Ectodermal cell (in vitro differentiated cells): ENCODE data around the gene DCC.
A peak's percentile ranks its signal among the peaks of the same experiment; 100 is the strongest.

ENCODE experiments used
- H3K27ac ChIP-seq: 2 replicates; pipeline ENCODE4 v1.7.0; 2013; ENCODE audit warnings: mild to moderate bottlenecking, low read depth, low read length; ENCODE audit not compliant: insufficient read depth, poor library complexity, severe bottlenecking
- H3K27me3 ChIP-seq: 2 replicates; pipeline ENCODE4 v1.7.0; 2013; ENCODE audit warnings: mild to moderate bottlenecking, low read length; ENCODE audit not compliant: insufficient read depth, control insufficient read depth, poor library complexity, severe bottlenecking
- H3K36me3 ChIP-seq: one replicate; pipeline ENCODE4 v1.7.0; 2013; ENCODE audit warnings: low read length; ENCODE audit not compliant: control insufficient read depth, insufficient read depth
- H3K4me1 ChIP-seq: one replicate; pipeline ENCODE4 v1.7.0; 2013; ENCODE audit warnings: low read length; ENCODE audit not compliant: control insufficient read depth, insufficient read depth
- H3K4me3 ChIP-seq: 2 replicates; pipeline ENCODE4 v1.7.0; 2013; ENCODE audit warnings: low read depth, low read length, control low read depth; ENCODE audit not compliant: insufficient read depth
- H3K9me3 ChIP-seq: 2 replicates; pipeline ENCODE4 v1.7.0; 2013; ENCODE audit warnings: mild to moderate bottlenecking, low read length, moderate library complexity; ENCODE audit not compliant: control insufficient read depth
- WGBS, 2 experiments: methylation state at CpG; one replicate each; pipeline ENCODE4 v1.1.7; 2013; ENCODE audit warnings: missing lambda C conversion rate in 2 of 2; 5-methylcytosine and 5-hydroxymethylcytosine counted together

Gene DCC

DNA sequence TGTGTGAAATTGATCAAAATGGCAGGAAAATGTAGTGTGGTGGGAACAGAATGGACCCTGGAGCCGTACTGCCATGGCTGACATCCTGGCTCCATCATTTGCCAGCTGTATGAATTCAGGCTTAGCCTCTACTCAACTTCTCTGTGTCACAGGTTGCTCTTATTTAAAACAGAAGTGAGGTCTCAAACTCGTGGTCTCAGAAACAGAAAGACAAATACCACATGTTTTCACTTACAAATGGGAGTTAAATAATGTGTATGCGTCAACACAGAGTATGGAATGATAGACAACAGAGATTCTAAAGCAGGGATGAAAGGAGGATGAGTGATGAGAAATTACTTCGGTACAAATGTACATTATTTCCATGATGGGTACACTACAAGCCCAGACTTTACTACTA is 227.4 kb downstream of the DCC start:
- Histone ChIP-seq H3K9me3 (no peaks in the 10 kb centered on the region), H3K36me3 (no peaks in the 10 kb centered on the region), H3K27ac (no peak overlapping the region), H3K27me3 (no peaks in the 10 kb centered on the region), H3K4me3 (no peak overlapping the region), H3K4me1 (no peaks in the 10 kb centered on the region)
- WGBS, 2 experiments, result 79 to 88% methylated on average over 4 of the region's 4 CpGs

DNA sequence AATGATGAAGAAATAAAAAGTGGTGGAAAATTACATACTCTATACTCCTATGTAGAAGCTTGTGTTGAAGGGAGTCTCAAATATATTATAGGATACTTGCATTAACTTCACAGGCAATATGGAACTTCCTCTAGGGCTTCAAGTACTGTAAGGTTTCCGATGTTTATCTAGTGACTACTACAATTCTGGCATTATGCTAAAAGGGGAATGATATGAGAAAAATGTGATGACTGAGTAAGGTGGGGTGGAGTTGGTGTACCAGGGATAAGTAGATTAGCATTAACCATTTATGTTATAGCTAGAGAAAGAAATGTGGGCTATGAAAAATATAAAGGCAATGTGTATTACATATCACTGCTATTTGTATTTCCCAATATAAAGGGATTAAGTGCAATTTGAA is 229.5 kb downstream of the DCC start:
- H3K4me3 ChIP-seq, result no peak overlapping the region
- 94 to 100% methylated on average over 1 of the region's 1 CpG for WGBS, 2 experiments

DNA sequence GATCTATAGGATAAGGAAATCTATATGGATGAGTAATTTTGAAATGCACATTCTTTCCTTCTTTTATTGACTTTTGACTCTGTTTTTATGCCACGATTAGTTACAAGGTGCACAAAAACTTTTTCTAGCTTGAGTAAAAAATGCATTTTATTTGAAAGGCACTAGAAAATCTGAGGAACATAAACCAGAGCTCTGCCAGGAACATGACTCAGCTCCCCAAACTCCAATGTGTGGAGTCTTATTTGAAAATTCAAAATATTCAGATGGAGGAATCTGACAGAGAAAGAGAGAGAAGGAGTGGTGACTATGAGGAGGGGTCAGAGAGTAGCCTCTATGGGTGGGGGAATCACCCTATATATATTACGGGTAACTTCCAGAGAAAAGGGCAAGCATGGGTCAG is 231.0 kb downstream of the DCC start:
- H3K9me3 ChIP-seq, result no peaks in the 10 kb centered on the region
- no peaks in the 10 kb centered on the region for H3K36me3 ChIP-seq
- H3K27ac ChIP-seq, result no peak overlapping the region
- no peak overlapping the region for H3K4me3 ChIP-seq
- no peaks in the 10 kb centered on the region for H3K27me3 ChIP-seq
- WGBS, 2 experiments, result 100% methylated on average over 1 to 2 of the region's 2 CpGs
- H3K4me1 ChIP-seq, result no peaks in the 10 kb centered on the region

More for the DNA sequence above, 229.5 kb downstream of the DCC start:
- Histone ChIP-seq H3K27ac (no peak overlapping the region), H3K4me1 (no peaks in the 10 kb centered on the region), H3K9me3 (no peaks in the 10 kb centered on the region), H3K27me3 (no peaks in the 10 kb centered on the region), H3K36me3 (no peaks in the 10 kb centered on the region)

DNA sequence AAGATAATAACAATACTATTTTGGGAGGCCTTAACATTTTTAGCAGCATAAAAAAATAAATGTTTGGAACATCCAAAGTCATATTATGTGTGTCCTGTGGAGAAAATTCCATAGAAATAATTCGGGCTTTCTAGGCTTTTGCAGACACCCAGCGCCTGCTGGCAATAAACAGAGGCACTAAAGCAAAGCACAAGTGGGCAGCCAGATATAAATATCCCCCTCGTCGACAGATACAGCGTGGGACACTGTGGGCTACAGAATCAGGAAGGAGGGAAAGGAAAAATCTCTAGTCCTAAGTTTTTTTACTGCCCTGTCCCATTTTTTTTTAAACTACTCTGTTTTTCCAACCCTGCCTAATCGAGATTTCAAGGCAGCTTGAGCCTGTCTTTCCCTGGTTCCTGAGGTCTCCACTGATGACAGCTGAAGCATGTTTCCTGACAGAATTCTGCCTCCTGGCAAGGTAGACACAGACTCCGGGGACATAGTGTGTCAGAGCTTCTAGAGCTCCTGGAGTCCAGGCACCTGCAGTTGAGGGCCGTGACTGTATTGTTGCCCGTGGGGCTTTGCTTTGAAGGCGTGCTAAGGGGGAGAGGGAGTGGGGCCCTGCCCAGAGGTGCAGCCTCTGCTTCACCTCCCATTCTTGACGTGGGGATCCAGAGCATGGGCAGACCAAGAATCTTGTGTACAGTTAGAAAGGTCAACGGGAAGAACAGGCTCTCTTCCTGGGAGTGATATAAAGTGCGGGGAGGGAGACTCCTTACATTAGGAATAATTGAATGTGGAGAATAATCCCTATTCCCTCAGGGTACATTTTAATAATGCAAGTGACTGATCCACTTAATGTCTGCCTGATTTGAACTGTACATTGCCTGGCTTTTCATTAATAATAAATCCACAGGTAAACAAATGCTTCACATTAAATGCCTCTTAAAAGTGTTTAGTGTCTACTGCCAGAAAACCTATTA is 232.3 kb downstream of the DCC start:
- H3K9me3 ChIP-seq, result no peaks in the 10 kb centered on the region
- no peak overlapping the region for H3K4me3 ChIP-seq
- H3K27ac ChIP-seq, result no peak overlapping the region
- WGBS, 2 experiments, result 89 to 92% methylated on average over 13 of the region's 13 CpGs
- H3K27me3 ChIP-seq, result no peaks in the 10 kb centered on the region
- no peaks in the 10 kb centered on the region for H3K36me3 ChIP-seq
- H3K4me1 ChIP-seq, result no peaks in the 10 kb centered on the region

DNA sequence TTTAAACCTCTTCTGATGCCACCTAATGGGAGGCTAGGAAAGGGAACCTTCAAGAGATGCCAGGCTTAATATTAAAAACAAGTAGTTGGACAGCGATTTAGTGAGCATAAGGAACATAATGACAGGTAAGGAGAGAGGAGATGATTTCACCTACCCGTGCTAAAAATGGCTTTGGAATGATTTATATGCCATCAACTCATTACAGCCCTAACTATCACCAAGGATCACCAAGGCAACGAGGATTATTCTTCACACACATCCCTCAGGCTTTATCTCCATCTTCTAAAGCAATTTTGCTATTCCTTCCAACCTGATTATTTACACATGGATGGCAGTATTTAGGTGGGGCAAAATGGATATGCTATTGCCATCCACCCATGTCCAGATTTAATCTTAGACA is 237.8 kb downstream of the DCC start:
- Histone ChIP-seq H3K27me3 (no peaks in the 10 kb centered on the region), H3K9me3 (no peaks in the 10 kb centered on the region), H3K27ac (no peak overlapping the region), H3K4me1 (no peaks in the 10 kb centered on the region), H3K4me3 (no peak overlapping the region), H3K36me3 (no peaks in the 10 kb centered on the region)
- 92% methylated on average over 3 of the region's 3 CpGs for WGBS, 2 experiments

DNA sequence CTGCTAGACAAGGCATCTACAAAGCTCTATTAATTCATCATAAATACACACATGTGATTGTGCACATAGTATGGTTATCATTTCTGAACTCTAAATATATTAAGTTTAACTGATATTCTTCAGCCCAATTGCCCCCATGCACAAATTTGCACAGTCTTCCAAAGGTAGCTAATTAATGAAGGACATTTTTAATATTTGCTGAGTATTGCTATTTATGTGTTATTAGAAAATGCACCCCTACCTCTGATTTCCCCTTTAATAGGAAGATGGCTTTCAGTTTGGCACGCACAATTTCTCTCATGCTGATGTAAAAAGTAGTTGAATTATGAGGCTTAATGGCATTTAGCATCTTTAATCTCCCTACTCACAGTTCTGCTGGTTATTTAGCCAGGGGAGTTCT is 242.1 kb downstream of the DCC start:
- no peak overlapping the region for H3K27ac ChIP-seq
- WGBS, 2 experiments, result 94% methylated on average over 1 of the region's 1 CpG; no CpG with 5 or more reads in 1 of the 2 experiments
- no peaks in the 10 kb centered on the region for H3K9me3 ChIP-seq
- H3K36me3 ChIP-seq, result no peaks in the 10 kb centered on the region
- H3K27me3 ChIP-seq, result no peaks in the 10 kb centered on the region
- H3K4me3 ChIP-seq, result no peak overlapping the region
- no peaks in the 10 kb centered on the region for H3K4me1 ChIP-seq

DNA sequence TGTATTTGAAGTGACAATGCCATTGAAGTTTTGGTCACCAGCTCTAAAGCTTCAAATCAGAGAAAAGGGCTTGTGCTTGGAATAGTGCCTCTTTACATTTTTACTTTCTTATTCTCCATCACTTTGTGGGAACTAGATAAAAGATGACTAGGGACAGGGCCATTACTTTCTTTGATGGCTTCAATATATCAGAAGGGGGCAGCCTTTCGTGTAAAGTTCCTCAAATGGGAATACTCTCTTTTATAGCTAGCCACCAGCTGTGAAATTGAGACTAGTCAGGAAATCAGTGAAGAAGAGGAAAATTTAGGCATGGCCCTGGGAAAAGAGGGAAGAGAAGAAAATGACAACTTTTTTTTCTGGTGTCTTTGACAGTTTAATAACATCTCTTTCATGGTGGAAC is 242.5 kb downstream of the DCC start:
- WGBS, 2 experiments, result 36 to 54% methylated on average over 1 of the region's 1 CpG
- Histone ChIP-seq H3K9me3 (no peaks in the 10 kb centered on the region), H3K4me3 (no peak overlapping the region), H3K4me1 (no peaks in the 10 kb centered on the region), H3K27ac (no peak overlapping the region), H3K36me3 (no peaks in the 10 kb centered on the region), H3K27me3 (no peaks in the 10 kb centered on the region)

DNA sequence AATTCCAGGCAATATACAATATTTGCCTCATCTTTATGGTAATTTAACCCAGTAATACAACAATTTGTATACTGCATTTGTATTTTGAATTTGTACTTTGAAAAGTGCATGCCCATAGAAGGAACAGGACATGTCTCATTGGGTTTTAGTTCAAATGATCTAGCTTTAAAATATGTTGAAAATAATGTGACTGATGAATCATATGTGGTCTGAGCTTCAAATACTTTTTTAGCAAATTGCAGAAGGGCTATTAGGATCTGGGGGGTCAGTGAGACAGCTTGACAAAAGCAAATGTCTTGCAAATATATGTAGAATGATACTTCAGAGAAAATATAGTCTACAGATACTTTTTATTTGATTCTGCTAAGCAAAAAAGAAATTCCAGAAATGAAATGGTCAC is 248.9 kb downstream of the DCC start:
- no peak overlapping the region for H3K27ac ChIP-seq

DNA sequence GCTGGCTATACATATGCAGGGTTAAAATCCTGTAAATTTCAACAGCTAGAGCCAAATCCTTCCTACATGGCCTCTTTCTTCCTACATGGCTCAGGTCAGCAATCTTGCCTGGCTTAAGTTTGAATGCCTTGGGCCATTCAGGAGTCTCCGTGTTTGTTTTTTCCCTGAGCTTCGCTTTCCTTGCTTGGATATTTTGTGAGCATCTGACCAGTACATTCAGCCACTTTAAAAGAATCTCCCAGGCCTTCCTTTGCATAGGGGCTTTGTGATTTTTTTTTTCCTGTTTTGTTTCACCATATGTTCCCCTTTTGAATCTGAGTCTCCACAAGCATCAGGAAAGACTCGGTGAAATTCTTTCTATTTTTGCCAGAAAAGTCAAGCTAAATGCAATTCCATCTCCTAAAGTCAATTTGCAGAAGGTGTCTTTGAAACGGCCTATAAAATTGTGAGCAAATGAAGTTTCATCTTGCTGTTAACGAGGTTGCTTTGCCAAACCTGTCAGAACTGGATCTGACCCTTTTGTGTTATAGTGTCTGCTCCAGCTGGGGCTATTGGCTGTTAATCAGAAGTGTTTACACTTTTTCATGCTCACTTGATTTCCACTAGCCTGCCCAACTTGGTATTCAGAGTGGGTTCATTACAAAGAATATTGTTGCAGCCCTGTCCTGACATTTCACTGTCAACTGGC is 256.9 kb downstream of the DCC start:
- 76 to 78% methylated on average over 5 of the region's 5 CpGs for WGBS, 2 experiments

More for the DNA sequence above, 248.9 kb downstream of the DCC start:
- Histone ChIP-seq H3K4me1 (no peaks in the 10 kb centered on the region), H3K36me3 (no peaks in the 10 kb centered on the region), H3K9me3 (no peaks in the 10 kb centered on the region), H3K27me3 (no peaks in the 10 kb centered on the region), H3K4me3 (no peak overlapping the region)

DNA sequence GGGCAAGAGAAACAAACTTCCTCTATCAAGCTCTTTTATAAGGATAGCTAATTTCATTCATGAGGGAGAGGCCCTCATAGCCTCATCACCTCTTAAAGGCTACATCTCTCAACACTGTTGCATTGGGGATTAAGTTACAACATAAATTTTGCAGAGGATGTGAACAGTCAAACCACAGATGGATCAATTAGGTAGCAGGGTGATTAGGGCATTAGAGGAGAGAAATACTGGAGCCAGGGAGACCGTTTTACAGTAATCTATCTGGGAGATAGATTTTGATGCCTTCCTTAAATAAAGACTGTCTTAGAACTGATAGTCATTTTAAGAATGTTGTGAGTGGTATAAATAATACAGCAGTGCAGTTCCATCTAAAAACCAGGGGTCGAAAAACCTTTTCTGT is 258.9 kb downstream of the DCC start:
- H3K27ac ChIP-seq, result no peak overlapping the region
- WGBS, 2 experiments, result 87 to 92% methylated on average over 2 of the region's 2 CpGs
- H3K4me3 ChIP-seq, result no peak overlapping the region
- H3K27me3 ChIP-seq, result no peaks in the 10 kb centered on the region
- peaks cover 13% of the 10 kb centered on the region for H3K4me1 ChIP-seq
- H3K36me3 ChIP-seq, result no peaks in the 10 kb centered on the region
- H3K9me3 ChIP-seq, result no peaks in the 10 kb centered on the region

More for the DNA sequence above, 256.9 kb downstream of the DCC start:
- Histone ChIP-seq H3K4me3 (no peak overlapping the region), H3K9me3 (no peaks in the 10 kb centered on the region), H3K27me3 (no peaks in the 10 kb centered on the region), H3K4me1 (peaks cover 13% of the 10 kb centered on the region), H3K27ac (peak overlapping the region; percentile 57), H3K36me3 (no peaks in the 10 kb centered on the region)
